HepG2 (cell line): Measurements from ENCODE around the gene SDC4. TPM values are rescaled to one million over a fixed set of nuclear protein-coding genes. Genes with fewer than 3 reads are reported as not detected.

Experiments used
- CHCHD3 ChIP-seq: sonication (generic); formaldehyde crosslinking; IDR thresholded peaks from 2 replicates; pipeline ENCODE4 v1.8.0; 2022; ENCODE audit warnings: mild to moderate bottlenecking, missing genetic modification reagents, moderate library complexity
- DPF2 ChIP-seq: sonication (generic); formaldehyde crosslinking; IDR thresholded peaks from 2 replicates; pipeline ENCODE4 v1.4.0; 2020; ENCODE audit warnings: mild to moderate bottlenecking, low read depth, missing genetic modification reagents, borderline replicate concordance
- GPBP1L1 ChIP-seq: sonication (generic); formaldehyde crosslinking; IDR thresholded peaks from 2 replicates; pipeline ENCODE4 v1.5.0; 2020; ENCODE audit warnings: mild to moderate bottlenecking, missing genetic modification reagents
- KMT2A ChIP-seq: sonication (generic); formaldehyde crosslinking; IDR thresholded peaks from 2 replicates; pipeline ENCODE4 v1.4.0; 2020; ENCODE audit warnings: missing genetic modification reagents
- MAFF ChIP-seq: IDR thresholded peaks from 2 replicates; pipeline ENCODE4 v1.6.1; 2011; ENCODE audit warnings: low read depth, low read length, improper control_type of control experiment
- MEF2D ChIP-seq: sonication (generic); formaldehyde crosslinking; IDR thresholded peaks from 2 replicates; pipeline ENCODE4 v1.5.1; 2020; ENCODE audit warnings: mild to moderate bottlenecking, missing genetic modification reagents
- NFE2 ChIP-seq: sonication (generic); formaldehyde crosslinking; IDR thresholded peaks from 2 replicates; pipeline ENCODE4 v1.4.0; 2020; ENCODE audit warnings: missing genetic modification reagents
- PREB ChIP-seq: sonication (generic); formaldehyde crosslinking; IDR thresholded peaks from 2 replicates; pipeline ENCODE4 v1.4.0; 2020; ENCODE audit warnings: missing genetic modification reagents
- REST ChIP-seq, 2 experiments: IDR thresholded peaks; 2 replicates each; pipeline ENCODE4 v1.6.1; 2011 to 2012; ENCODE audit warnings: low read length in 2 of 2, borderline replicate concordance in 1 of 2, low read depth in 1 of 2, mild to moderate bottlenecking in 1 of 2, moderate library complexity in 1 of 2
- SMC3 ChIP-seq: IDR thresholded peaks from 2 replicates; pipeline ENCODE4 v1.6.1; 2011; ENCODE audit warnings: low read length, improper control_type of control experiment
- TAF1 ChIP-seq: sonication (generic); formaldehyde crosslinking; IDR thresholded peaks from 2 replicates; pipeline ENCODE4 v1.4.0; 2020; ENCODE audit warnings: missing genetic modification reagents
- YY1 ChIP-seq: IDR thresholded peaks from 2 replicates; pipeline ENCODE4 v1.6.1; 2011; ENCODE audit warnings: low read length, low read depth, moderate library complexity, mild to moderate bottlenecking; ENCODE audit not compliant: insufficient read depth, insufficient replicate concordance
- ZBTB20 ChIP-seq: sonication (generic); formaldehyde crosslinking; IDR thresholded peaks from 2 replicates; pipeline ENCODE4 v1.8.1; 2023; ENCODE audit warnings: missing genetic modification reagents, low read depth, mild to moderate bottlenecking, borderline replicate concordance
- ZBTB8A ChIP-seq: sonication (generic); formaldehyde crosslinking; IDR thresholded peaks from 2 replicates; pipeline ENCODE4 v1.4.0; 2020; ENCODE audit warnings: mild to moderate bottlenecking, low read depth, missing genetic modification reagents, borderline replicate concordance
- ZNF276 ChIP-seq: sonication (generic); formaldehyde crosslinking; IDR thresholded peaks from 2 replicates; pipeline ENCODE4 v1.4.0; 2020; ENCODE audit warnings: mild to moderate bottlenecking, low read depth, missing genetic modification reagents
- ZNF282 ChIP-seq: fragments of 450-650 bp; IDR thresholded peaks from 2 replicates; pipeline ENCODE4 v1.6.1; 2018; ENCODE audit not compliant: partially characterized antibody
- ZNF567 ChIP-seq: sonication (generic); formaldehyde crosslinking; IDR thresholded peaks from 2 replicates; pipeline ENCODE4 v1.8.1; 2023; ENCODE audit warnings: mild to moderate bottlenecking, missing genetic modification reagents, borderline replicate concordance
- ZNF652 ChIP-seq: IDR thresholded peaks from 2 replicates; pipeline ENCODE4 v1.6.1; 2016; ENCODE audit warnings: low read depth, borderline replicate concordance
- ZNF7 ChIP-seq: IDR thresholded peaks from 2 replicates; pipeline ENCODE4 v1.6.1; 2016; ENCODE audit warnings: missing biosample characterization, missing genetic modification reagents
- ZNF792 ChIP-seq: IDR thresholded peaks from 2 replicates; pipeline ENCODE4 v1.6.1; 2016
- polyA plus RNA-seq, 8 experiments: library from polyadenylated mRNA; depleted of rRNA in 3 of 8; stranded (reverse) in 7 of 8; unstranded in 1 of 8; fragments of >200 nt; fragmentation: Illumina TruSeq in 4 of 8; extraction: Trizol in 4 of 8; gene quantifications; 2 replicates each; pipeline versions ENCODE4 v1.2.1 to v1.2.3, GENCODE V29; 2011 to 2016; ENCODE audit warnings: low read depth in 4 of 8, missing spikeins in 1 of 8, mixed read lengths in 1 of 8; ENCODE audit not compliant: insufficient read depth in 1 of 8
- total RNA-seq, 5 experiments: library from RNA; depleted of rRNA; stranded (reverse); fragments of >200 nt; fragmentation: Illumina TruSeq; extraction: Trizol; gene quantifications; 2 replicates each; pipeline ENCODE4 v1.2.3, GENCODE V29; 2016; ENCODE audit warnings: low read depth in 1 of 5

Gene SDC4
- total and polyA plus RNA-seq, 2 of the 13 experiments (the other 11 are each of a cell fraction or from before 2014, with no cell fraction given), result 49.0 to 65.1 TPM

GRCh38 chr20:45358282-45359068 lies 10.3 kb upstream of the SDC4 start (continued):
- TF ChIP-seq SMC3 (no peak), ZNF7 (CRISPR knock-in tag) (no peak), CHCHD3 (CRISPR knock-in tag) (no peak), YY1 (no peak), ZNF282 (no peak), ZBTB8A (CRISPR knock-in tag) (no peak), PREB (CRISPR knock-in tag) (no peak), GPBP1L1 (no peak), TAF1 (peak; percentile 6; the same call in 1 of the 2 replicates), ZNF652 (CRISPR knock-in tag) (no peak), ZNF792 (CRISPR knock-in tag) (peak; percentile 66; the same call in 1 of the 2 replicates), ZNF276 (CRISPR knock-in tag) (no peak; the same call in 1 of the 2 replicates), ZBTB20 (CRISPR knock-in tag) (no peak), DPF2 (CRISPR knock-in tag) (peak; percentile 68; the same call in 1 of the 2 replicates), MAFF (no peak), NFE2 (CRISPR knock-in tag) (no peak), MEF2D (CRISPR knock-in tag) (peak; percentile 71; the same call in 1 of the 2 replicates), ZNF567 (0 out of 2 replicates have a peak, but pooled peaks have one; percentile 26), KMT2A (CRISPR knock-in tag) (no peak), REST (IDR thresholded peaks at IDR 0.05; ENCODE audit: borderline replicate concordance in 1 of 2, low read depth in 1 of 2, low read length in 2 of 2) (no peak)
